GM23248 (cell line): ENCODE data around the gene MST1. TPM values are rescaled to one million over a fixed set of nuclear protein-coding genes. Genes with fewer than 3 reads are reported as not detected.

ENCODE experiments used
- DNase-seq: peaks from one replicate; pipeline ENCODE4 v3.0.0-alpha.2; 2015
- H2AFZ ChIP-seq: fragments of 200-600 bp; sonication (generic); 2 replicates; pipeline ENCODE4 v1.6.1; 2016; ENCODE audit warnings: antibody characterized with exemption
- H3F3A ChIP-seq: fragments of 200-600 bp; sonication (generic); 2 replicates; pipeline ENCODE4 v1.6.1; 2016; ENCODE audit warnings: mild to moderate bottlenecking, antibody characterized with exemption, mixed run types; ENCODE audit not compliant: insufficient read depth
- H3K27ac ChIP-seq: fragments of 200-600 bp; sonication (generic); 2 replicates; pipeline ENCODE4 v1.5.1; 2016; ENCODE audit warnings: mild to moderate bottlenecking
- H3K27me3 ChIP-seq: fragments of 200-600 bp; sonication (generic); replicated peaks from 2 replicates; pipeline ENCODE4 v1.6.1; 2016; ENCODE audit warnings: mild to moderate bottlenecking; ENCODE audit not compliant: insufficient read depth
- H3K36me3 ChIP-seq: fragments of 200-600 bp; sonication (generic); 2 replicates; pipeline ENCODE4 v1.6.1; 2016; ENCODE audit warnings: low read depth, mild to moderate bottlenecking
- H3K4me1 ChIP-seq: fragments of 200-600 bp; sonication (generic); 2 replicates; pipeline ENCODE4 v1.6.1; 2016; ENCODE audit warnings: mild to moderate bottlenecking; ENCODE audit not compliant: insufficient read depth
- H3K4me2 ChIP-seq: fragments of 200-600 bp; sonication (generic); one replicate; pipeline ENCODE4 v1.6.1; 2016; ENCODE audit warnings: mild to moderate bottlenecking; ENCODE audit not compliant: unreplicated experiment
- H3K4me3 ChIP-seq: fragments of 200-600 bp; sonication (generic); 2 replicates; pipeline ENCODE4 v1.5.1; 2016; ENCODE audit warnings: mild to moderate bottlenecking
- H3K79me2 ChIP-seq: fragments of 200-600 bp; sonication (generic); 2 replicates; pipeline ENCODE4 v1.6.1; 2016; ENCODE audit warnings: mild to moderate bottlenecking; ENCODE audit not compliant: insufficient read depth
- H3K9ac ChIP-seq: fragments of 200-600 bp; sonication (generic); 2 replicates; pipeline ENCODE4 v1.6.1; 2016; ENCODE audit warnings: mild to moderate bottlenecking
- H3K9me2 ChIP-seq: fragments of 200-600 bp; sonication (generic); 2 replicates; pipeline ENCODE4 v1.6.1; 2016; ENCODE audit warnings: mixed run types, mild to moderate bottlenecking, moderate library complexity; ENCODE audit not compliant: insufficient read depth
- H3K9me3 ChIP-seq: fragments of 200-600 bp; sonication (generic); one replicate; pipeline ENCODE4 v1.6.1; 2017; ENCODE audit warnings: low read depth
- H4K20me1 ChIP-seq: fragments of 200-600 bp; sonication (generic); 2 replicates; pipeline ENCODE4 v1.6.0; 2016; ENCODE audit not compliant: insufficient read depth
- EZH2 ChIP-seq: fragments of 200-600 bp; sonication (generic); IDR thresholded peaks from 2 replicates; pipeline ENCODE4 v1.6.1; 2018; ENCODE audit warnings: antibody characterized with exemption, mild to moderate bottlenecking; ENCODE audit not compliant: insufficient read depth, poor library complexity, severe bottlenecking
- EZH2phosphoT487 ChIP-seq: fragments of 200-600 bp; sonication (generic); IDR thresholded peaks from 2 replicates; pipeline ENCODE4 v1.6.1; 2018; ENCODE audit warnings: antibody characterized with exemption, moderate library complexity, mild to moderate bottlenecking, low read depth; ENCODE audit not compliant: insufficient read depth
- WGBS, 2 experiments: methylation state at CpG; one replicate each; pipeline ENCODE4 v1.1.6; 2015 to 2017; ENCODE audit warnings: low lambda C conversion rate in 2 of 2, low coverage in 1 of 2; ENCODE audit errors: missing lambda C conversion rate in 2 of 2; 5-methylcytosine and 5-hydroxymethylcytosine counted together
- in situ Hi-C: fragments of 300-500 bp; cut with MboI; formaldehyde crosslinking; loops from 2 replicates; pipeline ENCODE4 v1.15.0; 2020
- polyA plus RNA-seq: library from polyadenylated mRNA; unstranded; fragments of >200 nt; fragmentation: Nextera tagmentation; extraction: Ambion mirVana; gene quantifications from 2 replicates; pipeline ENCODE4 v1.2.1, GENCODE V29; 2016
- total RNA-seq: library from RNA; depleted of rRNA; stranded (reverse); fragments of >200 nt; shearing (Covaris generic); gene quantifications from 2 replicates; pipeline ENCODE4 v1.2.3, GENCODE V29; 2014

The MST1 gene
- total and polyA plus RNA-seq, 2 experiments from 2014 or later = 3.0 to 6.4 TPM

DNA sequence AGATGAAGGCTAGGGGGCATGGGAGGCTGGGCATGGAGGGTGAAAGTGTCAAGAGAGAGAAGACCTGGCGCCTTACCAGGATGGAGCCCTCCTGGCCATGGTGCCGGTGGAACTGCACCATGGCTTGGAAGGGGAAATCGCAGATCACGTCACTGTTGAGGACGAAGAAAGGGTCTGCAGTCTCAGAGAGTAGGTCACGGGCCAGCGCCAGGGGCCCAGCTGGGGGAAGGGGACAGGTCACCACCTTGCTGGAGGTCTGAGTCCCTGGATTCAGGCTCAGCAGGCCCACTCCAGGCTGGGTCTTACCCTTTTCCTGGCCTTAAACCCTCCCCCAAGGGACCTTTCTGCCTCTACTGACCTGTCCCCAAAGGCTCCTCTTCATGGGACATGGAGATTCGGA is 33.6 kb upstream of the MST1 start:
- no peaks in the 10 kb centered on the region for H4K20me1 ChIP-seq
- 49 to 52% methylated on average over 8 of the region's 8 CpGs for WGBS, 2 experiments
- no peaks in the 10 kb centered on the region for H3K36me3 ChIP-seq
- DNase-seq = no peak
- peaks cover 10% of the 10 kb centered on the region; the same call in 1 of the 2 replicates for H3F3A ChIP-seq
- H3K9ac ChIP-seq = peak overlapping the region; percentile 100
- H3K27ac ChIP-seq = peak overlapping the region; percentile 94
- H3K9me2 ChIP-seq = no peaks in the 10 kb centered on the region
- peak overlapping the region; percentile 79 for H3K4me2 ChIP-seq
- no peaks in the 10 kb centered on the region for H3K27me3 ChIP-seq
- TF ChIP-seq EZH2 (no peak), EZH2phosphoT487 (no peak)
- H2AFZ ChIP-seq = no peak overlapping the region
- H3K4me1 ChIP-seq = peaks cover 7% of the 10 kb centered on the region; the same call in 1 of the 2 replicates
- no peaks in the 10 kb centered on the region for H3K9me3 ChIP-seq
- peak overlapping the region; percentile 95 for H3K4me3 ChIP-seq
- in situ Hi-C loops = no loop called here
- H3K79me2 ChIP-seq = peaks cover 18% of the 10 kb centered on the region

DNA sequence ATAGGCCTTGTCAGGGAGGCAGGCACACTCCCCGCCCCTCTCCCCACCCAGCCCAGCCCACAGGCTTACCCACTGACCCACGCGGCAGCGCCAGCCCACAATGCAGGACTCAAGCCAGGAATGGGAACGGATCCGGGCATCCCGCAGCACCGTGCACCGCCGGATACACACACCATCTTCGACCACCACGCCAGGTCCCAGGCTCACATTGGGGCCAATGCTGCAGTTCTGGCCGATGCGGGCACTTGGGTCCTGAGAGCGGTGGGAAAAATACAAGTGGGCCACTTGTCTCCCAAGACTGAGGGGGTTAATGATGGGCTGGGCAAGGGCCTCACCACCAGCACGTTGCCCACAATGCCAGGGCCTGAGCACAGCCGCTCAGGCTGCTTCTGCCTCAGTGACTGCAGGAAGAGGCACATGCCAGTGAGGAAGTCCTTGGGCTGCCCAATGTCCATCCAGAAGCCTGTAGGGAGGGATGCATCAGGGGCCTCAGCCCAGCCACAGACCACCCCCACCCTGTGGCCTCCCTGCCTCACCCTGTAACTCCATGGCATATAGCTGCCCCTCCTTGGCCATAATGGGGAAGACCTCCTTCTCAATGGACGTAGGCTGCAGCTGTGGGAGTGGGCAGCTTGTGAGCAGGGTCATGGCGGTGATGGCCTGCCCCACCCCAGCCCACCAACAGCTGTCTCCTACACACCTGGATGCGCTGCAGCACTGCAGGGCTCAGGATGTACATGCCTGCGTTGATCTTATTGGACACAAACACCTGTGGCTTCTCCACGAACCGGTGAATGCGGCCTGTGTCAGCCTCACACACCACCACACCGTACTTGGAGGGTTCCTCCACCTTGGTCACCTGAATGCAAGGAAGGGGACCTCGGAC is 32.9 kb upstream of the MST1 start:
- H3K4me2 ChIP-seq = peak overlapping the region; percentile 79
- no peak overlapping the region for H2AFZ ChIP-seq
- no peaks in the 10 kb centered on the region for H4K20me1 ChIP-seq
- TF ChIP-seq EZH2 (no peak), EZH2phosphoT487 (no peak)
- H3K9me3 ChIP-seq = no peaks in the 10 kb centered on the region
- H3K9me2 ChIP-seq = no peaks in the 10 kb centered on the region
- no peak for DNase-seq
- H3K27me3 ChIP-seq = no peaks in the 10 kb centered on the region
- H3K4me3 ChIP-seq = peak overlapping the region; percentile 95
- no peak overlapping the region for H3K27ac ChIP-seq
- H3K9ac ChIP-seq = peak overlapping the region; percentile 100
- in situ Hi-C loops = no loop called here
- peaks cover 10% of the 10 kb centered on the region; the same call in 1 of the 2 replicates for H3F3A ChIP-seq
- WGBS, 2 experiments = 77 to 80% methylated on average over 25 to 26 of the region's 26 CpGs
- H3K79me2 ChIP-seq = peaks cover 18% of the 10 kb centered on the region
- no peaks in the 10 kb centered on the region for H3K36me3 ChIP-seq
- peaks cover 7% of the 10 kb centered on the region; the same call in 1 of the 2 replicates for H3K4me1 ChIP-seq

DNA sequence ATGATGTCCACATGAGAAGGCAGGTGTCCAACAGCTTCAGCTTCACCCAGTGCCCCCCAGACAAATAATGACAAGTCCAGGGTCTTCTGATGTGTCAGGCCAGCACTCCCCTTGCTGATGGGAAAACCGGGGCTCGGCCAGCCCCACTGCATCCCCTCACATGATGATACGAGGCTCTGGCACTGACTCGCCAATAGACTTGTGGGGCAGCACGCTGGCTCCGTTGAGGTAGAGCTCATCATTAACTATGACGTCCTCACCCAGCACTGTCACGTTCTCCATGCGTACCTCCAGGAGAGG is 32.3 kb upstream of the MST1 start:
- no peak for DNase-seq
- H3K4me2 ChIP-seq = no peak overlapping the region
- in situ Hi-C loops = no loop called here
- no peak overlapping the region for H3K4me3 ChIP-seq
- peaks cover 10% of the 10 kb centered on the region; the same call in 1 of the 2 replicates for H3F3A ChIP-seq
- no peaks in the 10 kb centered on the region for H3K36me3 ChIP-seq
- no peak for TF ChIP-seq EZH2
- no peak for TF ChIP-seq EZH2phosphoT487
- H3K4me1 ChIP-seq = peaks cover 7% of the 10 kb centered on the region; the same call in 1 of the 2 replicates
- H3K27me3 ChIP-seq = no peaks in the 10 kb centered on the region
- 43 to 46% methylated on average over 8 to 9 of the region's 9 CpGs for WGBS, 2 experiments
- no peak overlapping the region for H3K27ac ChIP-seq
- H3K9me2 ChIP-seq = no peaks in the 10 kb centered on the region
- no peaks in the 10 kb centered on the region for H4K20me1 ChIP-seq
- H3K9ac ChIP-seq = no peak overlapping the region
- no peak overlapping the region for H2AFZ ChIP-seq
- H3K79me2 ChIP-seq = peaks cover 18% of the 10 kb centered on the region
- no peaks in the 10 kb centered on the region for H3K9me3 ChIP-seq

DNA sequence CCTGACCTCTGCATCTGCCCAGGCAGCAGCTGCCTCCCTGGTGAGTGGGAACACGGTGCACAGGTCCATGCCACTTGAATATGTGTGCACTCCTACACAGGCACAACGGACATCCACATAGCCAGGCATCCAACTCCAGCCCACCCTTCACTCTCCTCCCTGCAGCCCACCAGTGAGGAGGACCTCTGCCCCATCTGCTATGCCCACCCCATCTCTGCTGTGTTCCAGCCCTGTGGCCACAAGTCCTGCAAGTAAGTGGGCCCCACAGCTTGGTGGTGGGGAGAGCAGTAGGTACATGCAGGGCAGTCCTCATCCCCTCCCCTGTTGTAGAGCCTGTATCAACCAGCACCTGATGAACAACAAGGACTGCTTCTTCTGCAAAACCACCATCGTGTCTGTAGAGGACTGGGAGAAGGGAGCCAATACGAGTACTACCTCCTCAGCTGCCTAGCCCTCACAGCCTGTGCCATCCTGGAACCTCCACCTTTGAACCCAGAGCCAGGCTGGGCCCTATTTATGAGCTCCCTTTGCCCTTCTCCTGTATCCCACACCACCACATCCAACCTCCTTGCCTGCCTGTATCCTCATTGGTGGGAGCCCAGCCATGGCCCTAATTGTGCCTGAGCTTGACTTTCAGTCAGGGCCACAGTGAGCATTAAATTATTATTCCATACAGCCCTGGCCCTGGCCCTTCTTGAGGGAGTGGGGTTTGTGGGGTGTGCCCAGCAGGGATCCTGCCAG is 31.8 kb upstream of the MST1 start:
- TF ChIP-seq EZH2 = no peak
- TF ChIP-seq EZH2phosphoT487 = no peak
- Histone ChIP-seq H3K79me2 (peaks cover 18% of the 10 kb centered on the region), H3K9me2 (no peaks in the 10 kb centered on the region), H3K9ac (no peak overlapping the region), H3K4me2 (no peak overlapping the region), H3K4me1 (peaks cover 7% of the 10 kb centered on the region; the same call in 1 of the 2 replicates), H2AFZ (no peak overlapping the region), H3K27me3 (no peaks in the 10 kb centered on the region), H3K4me3 (no peak overlapping the region), H3K9me3 (no peaks in the 10 kb centered on the region), H4K20me1 (no peaks in the 10 kb centered on the region), H3K36me3 (no peaks in the 10 kb centered on the region), H3F3A (peaks cover 10% of the 10 kb centered on the region; the same call in 1 of the 2 replicates), H3K27ac (no peak overlapping the region)
- in situ Hi-C loops = no loop called here
- no peak for DNase-seq
- 73 to 81% methylated on average over 4 of the region's 4 CpGs for WGBS, 2 experiments
